Right ventricle myocardium inferior (tissue), 1 donor: ENCODE measurements around the gene RHEX. TPM values are rescaled to one million over a fixed set of nuclear protein-coding genes. Genes with fewer than 3 reads are reported as not detected.

ENCODE experiments used
- ATAC-seq: fragments of 200-7000 bp; cut with Tn5 transposase; one replicate; pipeline ENCODE4 v1.9.1; 2020; ENCODE audit warnings: mild to moderate bottlenecking, moderate library complexity
- DNase-seq: peaks from one replicate; pipeline ENCODE4 v3.0.0; 2021; ENCODE audit errors: missing footprints
- intact Hi-C: fragments of 100-400 bp; cut with DNase I; formaldehyde crosslinking; loops from one replicate; pipeline ENCODE4 v1.11.0; 2022
- total RNA-seq: library from RNA; stranded (reverse); fragmentation: NEBNext Ultra II Directional; extraction: Animal tissue kit (Norgen Biotek cat#: 25700); gene quantifications from one replicate; pipeline ENCODE4 v1.2.1, GENCODE V29; 2021
- donor health status: DM: no; HTN: yes; CAD: no; lungs with severe emphysema.

The RHEX gene
- total RNA-seq, 1 donor from 2014 or later = 0.81 TPM

- DNase-seq (no peak), ATAC-seq (peak; percentile 53)
- intact Hi-C loops = no loop called here
Measured at GRCh38 chr1:206131037-206131436, 78.1 kb downstream of the RHEX start.

- DNase-seq (no peak), ATAC-seq (no peak)
- intact Hi-C loops = no loop called here
Measured at GRCh38 chr1:206133751-206134415, 80.9 kb downstream of the RHEX start.

- intact Hi-C loops = no loop called here
- ATAC-seq (no peak), DNase-seq (no peak)
Measured at GRCh38 chr1:206135248-206135647, 82.3 kb downstream of the RHEX start.

GRCh38 chr1:206136241-206136640 lies 83.3 kb downstream of the RHEX start:
- no peak for ATAC-seq
- intact Hi-C loops = no loop called here
- no peak for DNase-seq

GRCh38 chr1:206142011-206142410 lies 89.0 kb downstream of the RHEX start:
- intact Hi-C loops = no loop called here
- no peak for ATAC-seq

GRCh38 chr1:206142770-206143169 lies 89.8 kb downstream of the RHEX start:
- ATAC-seq (no peak), DNase-seq (no peak)
- intact Hi-C loops = no loop called here

More at GRCh38 chr1:206142011-206142410, 89.0 kb downstream of the RHEX start:
- DNase-seq = no peak

GRCh38 chr1:206143537-206144172 lies 90.7 kb downstream of the RHEX start:
- intact Hi-C loops = no loop called here
- DNase-seq = no peak
- ATAC-seq = no peak

- ATAC-seq (no peak), DNase-seq (no peak)
- intact Hi-C loops = no loop called here
Measured at GRCh38 chr1:206144605-206145004, 91.6 kb downstream of the RHEX start.

- DNase-seq = no peak
- intact Hi-C loops = no loop called here
- no peak for ATAC-seq
Measured at GRCh38 chr1:206145771-206146290, 92.9 kb downstream of the RHEX start.

Other genes starting within 250 kb of the RHEX start
- gene SLC41A1, start 240.0 kb upstream of the RHEX start, total RNA-seq = 458 TPM
- 1.7 TPM for gene PM20D1, start 203.0 kb upstream of the RHEX start, total RNA-seq
- 25.4 TPM for gene SLC26A9, start 109.7 kb upstream of the RHEX start, total RNA-seq
- gene RAB7B, start 49.8 kb upstream of the RHEX start, total RNA-seq = 1.6 TPM
- not detected for gene CTSE, start 29.3 kb upstream of the RHEX start, total RNA-seq
- not detected for gene AVPR1B, start 64.2 kb downstream of the RHEX start, total RNA-seq
- gene FAM72A, start 149.7 kb downstream of the RHEX start, total RNA-seq = 1.6 TPM
- 20.7 TPM for gene SRGAP2, start 150.4 kb downstream of the RHEX start, total RNA-seq